IMR-90 (cell line): ENCODE results near the gene SBF2. TPM values are rescaled to one million over a fixed set of nuclear protein-coding genes. Genes with fewer than 3 reads are reported as not detected.
A peak's percentile ranks its signal among the peaks of the same experiment; 100 is the strongest.

Experiments used
- ATAC-seq: fragments of 200-7000 bp; cut with Tn5 transposase; 2 replicates; pipeline ENCODE4 v1.9.1; 2020; ENCODE audit warnings: low read depth, mild to moderate bottlenecking, moderate library complexity
- BruUV-seq: library from RNA; stranded (reverse); fragments of 400-500 nt; replicated peaks from 2 replicates; lab custom pipeline; 2021; lab: Mats Ljungman, UMichigan
- CTCF ChIA-PET: fragments of 300-600 bp; formaldehyde crosslinking; extraction: SDS; loops from one replicate; lab custom pipeline; 2021; ENCODE audit warnings: antibody characterized with exemption; lab: Yijun Ruan, JAX
- POLR2A ChIA-PET: fragments of 300-600 bp; sonication (Branson Sonifier 250); formaldehyde crosslinking; loops from one replicate; lab custom pipeline; 2022; ENCODE audit warnings: antibody characterized with exemption; ENCODE audit not compliant: unreplicated experiment; lab: Charles Lee
- DNase-seq: peaks from one replicate; pipeline ENCODE4 v3.0.0; 2013
- H2AFZ ChIP-seq: replicated peaks from 2 replicates; pipeline ENCODE3; 2013; ENCODE audit warnings: low read length, mild to moderate bottlenecking; ENCODE audit not compliant: poor library complexity
- H2AK5ac ChIP-seq: 2 replicates; pipeline ENCODE4 v1.6.1; 2013; ENCODE audit warnings: low read depth, low read length, inconsistent platforms
- H2AK9ac ChIP-seq: replicated peaks from 2 replicates; pipeline ENCODE3; 2013; ENCODE audit warnings: mild to moderate bottlenecking, low read depth, low read length, moderate library complexity; ENCODE audit not compliant: poor library complexity
- H2BK120ac ChIP-seq: 2 replicates; pipeline ENCODE4 v1.6.1; 2013; ENCODE audit warnings: low read depth, low read length, inconsistent platforms
- H2BK15ac ChIP-seq: 3 replicates; pipeline ENCODE4 v1.6.1; 2013; ENCODE audit warnings: low read depth, low read length, inconsistent platforms
- H2BK20ac ChIP-seq: 2 replicates; pipeline ENCODE4 v1.6.1; 2013; ENCODE audit warnings: low read depth, mild to moderate bottlenecking, inconsistent platforms, low read length, moderate library complexity
- H2BK5ac ChIP-seq: 2 replicates; pipeline ENCODE4 v1.6.1; 2013; ENCODE audit warnings: mild to moderate bottlenecking, low read depth, low read length, inconsistent platforms; ENCODE audit not compliant: poor library complexity, severe bottlenecking
- H3K14ac ChIP-seq: replicated peaks from 2 replicates; pipeline ENCODE4 v1.6.1; 2013; ENCODE audit warnings: low read depth, low read length, inconsistent platforms
- H3K18ac ChIP-seq: 2 replicates; pipeline ENCODE4 v1.6.1; 2013; ENCODE audit warnings: low read depth, low read length, control low read depth
- H3K23ac ChIP-seq: 2 replicates; pipeline ENCODE4 v1.6.1; 2013; ENCODE audit warnings: low read depth, low read length, inconsistent platforms
- H3K27ac ChIP-seq: 2 replicates; pipeline ENCODE4 v1.5.1; 2013; ENCODE audit warnings: mild to moderate bottlenecking, control low read depth, low read length; ENCODE audit not compliant: insufficient read depth
- H3K27me3 ChIP-seq: 2 replicates; pipeline ENCODE4 v1.6.1; 2013; ENCODE audit warnings: low read length; ENCODE audit not compliant: control insufficient read depth, insufficient read depth
- H3K36me3 ChIP-seq: 2 replicates; pipeline ENCODE4 v1.6.1; 2013; ENCODE audit warnings: low read length, mixed read lengths; ENCODE audit not compliant: control insufficient read depth, insufficient read depth
- H3K4ac ChIP-seq: 2 replicates; pipeline ENCODE4 v1.6.1; 2013; ENCODE audit warnings: low read depth, low read length, inconsistent platforms
- H3K4me1 ChIP-seq: 2 replicates; pipeline ENCODE4 v1.6.1; 2013; ENCODE audit warnings: low read length, mixed read lengths; ENCODE audit not compliant: control insufficient read depth, insufficient read depth
- H3K4me2 ChIP-seq: 2 replicates; pipeline ENCODE4 v1.6.1; 2013; ENCODE audit warnings: low read depth, mild to moderate bottlenecking, control low read depth, low read length, moderate library complexity
- H3K4me3 ChIP-seq: 2 replicates; pipeline ENCODE4 v1.5.1; 2013; ENCODE audit warnings: low read depth, mild to moderate bottlenecking, control low read depth, low read length, moderate library complexity; ENCODE audit not compliant: insufficient read depth
- H3K56ac ChIP-seq: 2 replicates; pipeline ENCODE4 v1.6.1; 2013; ENCODE audit warnings: low read length, inconsistent platforms; ENCODE audit not compliant: insufficient read depth; ENCODE audit errors: extremely low read depth
- H3K79me1 ChIP-seq, 2 experiments: 2 replicates each; pipeline ENCODE4 v1.6.1; 2013; ENCODE audit warnings: low read length in 2 of 2, inconsistent platforms in 1 of 2, low read depth in 1 of 2
- H3K9ac ChIP-seq: 2 replicates; pipeline ENCODE4 v1.6.1; 2013; ENCODE audit warnings: low read depth, low read length, control low read depth
- H3K9me1 ChIP-seq: 2 replicates; pipeline ENCODE4 v1.6.1; 2013; ENCODE audit warnings: low read length, inconsistent platforms; ENCODE audit not compliant: insufficient read depth
- H3K9me3 ChIP-seq: 2 replicates; pipeline ENCODE4 v1.6.1; 2013; ENCODE audit warnings: low read length; ENCODE audit not compliant: control insufficient read depth, insufficient read depth
- H4K20me1 ChIP-seq: 2 replicates; pipeline ENCODE4 v1.6.1; 2013; ENCODE audit warnings: low read length, inconsistent platforms; ENCODE audit not compliant: insufficient read depth
- H4K5ac ChIP-seq: 2 replicates; pipeline ENCODE4 v1.6.1; 2013; ENCODE audit warnings: mild to moderate bottlenecking, low read depth, low read length, control low read depth
- H4K8ac ChIP-seq, 2 experiments: 2 replicates each; pipeline ENCODE4 v1.6.1; 2013; ENCODE audit warnings: low read depth in 2 of 2, low read length in 2 of 2, control low read depth in 1 of 2, inconsistent platforms in 1 of 2
- H4K91ac ChIP-seq: 2 replicates; pipeline ENCODE4 v1.6.1; 2013; ENCODE audit warnings: low read depth, low read length, inconsistent platforms; ENCODE audit not compliant: insufficient read depth
- CEBPB ChIP-seq: IDR thresholded peaks from 2 replicates; pipeline ENCODE4 v1.6.1; 2012; ENCODE audit warnings: low read depth, low read length, improper control_type of control experiment
- CHD1 ChIP-seq: IDR thresholded peaks from 2 replicates; pipeline ENCODE4 v1.6.1; 2012; ENCODE audit warnings: low read depth, low read length, improper control_type of control experiment
- MAFK ChIP-seq: IDR thresholded peaks from 2 replicates; pipeline ENCODE4 v1.6.1; 2012; ENCODE audit warnings: low read depth, low read length, improper control_type of control experiment
- MAZ ChIP-seq: IDR thresholded peaks from 2 replicates; pipeline ENCODE4 v1.6.1; 2012; ENCODE audit warnings: low read depth, mild to moderate bottlenecking, low read length, improper control_type of control experiment, moderate library complexity, borderline replicate concordance
- NFE2L2 ChIP-seq: fragments of 150-350 bp; IDR thresholded peaks from 2 replicates; pipeline ENCODE4 v1.6.1; 2016; ENCODE audit warnings: low read depth, mild to moderate bottlenecking, low read length
- dilution Hi-C: fragments of 300-500 bp; cut with HindIII; formaldehyde crosslinking; loops from one replicate; pipeline ENCODE4 v1.14.3; 2018; ENCODE audit warnings: low sequenced_read_pairs; ENCODE audit not compliant: unreplicated experiment
- in situ Hi-C: fragments of 300-500 bp; cut with MboI; formaldehyde crosslinking; loops from 3 replicates; pipeline ENCODE4 v1.14.3; 2019; ENCODE audit warnings: low sequenced_read_pairs, inconsistent platforms, mixed read lengths
- intact Hi-C: fragments of 100-400 bp; cut with micrococcal nuclease; formaldehyde crosslinking; loops from 2 replicates; pipeline ENCODE4 v1.10.0; 2022
- polyA plus RNA-seq, 3 experiments: library from polyadenylated mRNA; depleted of rRNA; stranded (reverse); fragments of >200 nt; gene quantifications; 2 replicates each; pipeline ENCODE4 v1.2.3, GENCODE V29; 2012; ENCODE audit warnings: low replicate concordance in 1 of 3
- total RNA-seq: library from RNA; depleted of rRNA; stranded (reverse); fragments of >200 nt; gene quantifications from 2 replicates; pipeline ENCODE4 v1.2.3, GENCODE V29; 2012
- TF ChIP-seq, protein P1 (sequence below): fragments of 150-350 bp; IDR thresholded peaks from 2 replicates; pipeline ENCODE4 v1.6.1; 2016; ENCODE audit warnings: low read depth, mild to moderate bottlenecking, low read length, moderate library complexity, borderline replicate concordance

The SBF2 gene
- total and polyA plus RNA-seq, 2 of the 4 experiments (the other 2 are of a cell fraction): 23.8 to 51.8 TPM

- no peak overlapping the region for H3K56ac ChIP-seq
- H3K4me1 ChIP-seq: peaks cover 4% of the 10 kb centered on the region; the same call in 1 of the 2 replicates
- H3K9me1 ChIP-seq: no peaks in the 10 kb centered on the region
- H2BK15ac ChIP-seq: no peak overlapping the region
- no peak overlapping the region for H3K14ac ChIP-seq
- H2BK20ac ChIP-seq: no peak overlapping the region
- TF ChIP-seq CHD1 (no peak), MAZ (no peak), MAFK (no peak), CEBPB (peak; percentile 73), NFE2L2 (no peak)
- TF ChIP-seq, protein P1, sequence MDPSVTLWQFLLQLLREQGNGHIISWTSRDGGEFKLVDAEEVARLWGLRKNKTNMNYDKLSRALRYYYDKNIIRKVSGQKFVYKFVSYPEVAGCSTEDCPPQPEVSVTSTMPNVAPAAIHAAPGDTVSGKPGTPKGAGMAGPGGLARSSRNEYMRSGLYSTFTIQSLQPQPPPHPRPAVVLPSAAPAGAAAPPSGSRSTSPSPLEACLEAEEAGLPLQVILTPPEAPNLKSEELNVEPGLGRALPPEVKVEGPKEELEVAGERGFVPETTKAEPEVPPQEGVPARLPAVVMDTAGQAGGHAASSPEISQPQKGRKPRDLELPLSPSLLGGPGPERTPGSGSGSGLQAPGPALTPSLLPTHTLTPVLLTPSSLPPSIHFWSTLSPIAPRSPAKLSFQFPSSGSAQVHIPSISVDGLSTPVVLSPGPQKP: no peak
- dilution Hi-C loops: no loop called here
- no peak overlapping the region for H3K27ac ChIP-seq
- BruUV-seq: no TSS peak
- no peak overlapping the region for H3K23ac ChIP-seq
- no peak overlapping the region for H3K4ac ChIP-seq
- H3K9ac ChIP-seq: no peak overlapping the region
- no peak overlapping the region for H4K5ac ChIP-seq
- ATAC-seq (no peak), DNase-seq (peak; percentile 59)
- H2AFZ ChIP-seq: no peak overlapping the region
- in situ Hi-C loops: no loop called here
- H3K27me3 ChIP-seq: no peaks in the 10 kb centered on the region
- CTCF ChIA-PET: interaction anchor here (1.2 kb wide), 1 partner anchor 342 kb away, joined by 3 read pairs; no protein-coding TSS in a partner anchor
- H2AK9ac ChIP-seq: no peak overlapping the region
- intact Hi-C loops: no loop called here
- 0 out of 2 replicates have a peak, but pooled peaks cover 3% of the 10 kb centered on the region for H4K20me1 ChIP-seq
- no peak overlapping the region for H2BK120ac ChIP-seq
- no peak overlapping the region for H2BK5ac ChIP-seq
- no peaks in the 10 kb centered on the region for H3K9me3 ChIP-seq
- H4K91ac ChIP-seq: no peak overlapping the region
- no peak overlapping the region for H3K4me3 ChIP-seq
- no peak overlapping the region for H4K8ac ChIP-seq
- POLR2A ChIA-PET: no interaction called here
- H3K18ac ChIP-seq: no peak overlapping the region
- H2AK5ac ChIP-seq: no peak overlapping the region
- no peak overlapping the region for H3K4me2 ChIP-seq
- H3K36me3 ChIP-seq: no peaks in the 10 kb centered on the region
- H3K79me1 ChIP-seq: peaks cover 16 to 28% of the 10 kb centered on the region in 2 experiments
Measured at GRCh38 chr11:10050561-10050960, 243.5 kb downstream of the SBF2 start.
